GM19023 (cell line): ENCODE measurements around the gene PPP1R8.
"Not testable (repeated sequence)": the region's sequence is repeated elsewhere in the genome, so short reads cannot be mapped to it uniquely, and the experiment has no call there.

Experiments used
- ATAC-seq: cut with Tn5 transposase; IDR thresholded peaks from one replicate; pipeline ENCODE4 v1.9.1; 2021; ENCODE audit warnings: mild to moderate bottlenecking, moderate library complexity; ENCODE audit not compliant: unreplicated experiment

PPP1R8 gene

DNA sequence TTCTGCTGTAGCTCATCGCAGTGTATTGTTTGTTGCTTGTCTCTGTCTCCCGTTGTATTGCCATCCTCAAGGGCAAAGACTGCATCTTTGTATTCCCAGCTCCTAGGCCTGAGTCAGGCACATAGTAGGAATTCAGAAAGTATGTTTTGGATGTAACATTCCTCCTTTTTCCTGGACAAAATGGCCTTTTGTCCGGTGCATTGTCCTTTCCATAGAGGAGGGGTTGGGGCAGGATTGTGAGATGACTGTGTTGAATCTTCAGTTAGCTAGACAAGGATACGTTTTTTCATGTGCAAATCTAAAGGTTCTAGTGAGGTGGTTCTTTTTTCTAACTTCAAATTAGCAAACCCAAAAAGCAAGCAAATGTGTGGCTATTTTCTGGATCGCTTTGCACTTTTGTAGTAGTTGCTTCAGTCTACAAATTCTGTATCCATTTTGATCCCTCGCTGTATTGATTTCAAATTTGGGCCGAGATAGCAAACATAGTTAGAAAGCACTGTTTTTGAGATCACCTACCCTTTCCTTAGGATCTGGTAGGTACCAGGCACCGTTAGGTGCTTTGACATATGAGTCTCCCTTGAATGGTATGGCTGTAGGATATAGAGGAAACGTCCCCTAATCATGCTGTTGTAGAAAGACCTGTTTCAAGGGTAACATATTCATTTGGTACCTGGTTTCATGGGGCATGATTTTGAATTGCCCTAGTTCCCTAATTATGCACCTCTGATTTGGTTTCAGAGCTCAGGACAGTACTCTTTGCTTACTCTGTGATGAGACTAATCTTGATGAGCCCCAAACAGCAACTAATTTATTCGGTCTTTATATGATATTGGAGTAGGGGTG, 1.2 kb downstream of the PPP1R8 start:
- ATAC-seq = no peak

DNA sequence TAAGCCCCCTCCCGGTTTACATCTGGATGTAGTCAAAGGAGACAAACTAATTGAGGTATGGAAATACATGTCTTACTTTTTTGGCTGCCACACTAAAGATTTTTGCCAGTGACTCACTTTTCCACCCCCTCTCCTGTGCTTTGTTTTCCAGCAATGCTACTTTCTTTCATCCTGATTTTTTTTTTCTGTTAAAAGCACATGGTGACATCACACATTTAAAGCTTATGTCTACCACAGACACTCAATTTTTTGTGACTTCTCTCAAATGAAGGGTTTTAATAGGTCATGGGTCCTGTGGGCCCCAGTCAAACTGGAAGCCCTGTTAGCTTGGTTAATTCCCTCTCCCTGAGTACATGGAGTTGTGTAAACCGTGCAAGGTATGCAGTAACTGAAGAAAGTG, 2.2 kb downstream of the PPP1R8 start:
- no peak for ATAC-seq

DNA sequence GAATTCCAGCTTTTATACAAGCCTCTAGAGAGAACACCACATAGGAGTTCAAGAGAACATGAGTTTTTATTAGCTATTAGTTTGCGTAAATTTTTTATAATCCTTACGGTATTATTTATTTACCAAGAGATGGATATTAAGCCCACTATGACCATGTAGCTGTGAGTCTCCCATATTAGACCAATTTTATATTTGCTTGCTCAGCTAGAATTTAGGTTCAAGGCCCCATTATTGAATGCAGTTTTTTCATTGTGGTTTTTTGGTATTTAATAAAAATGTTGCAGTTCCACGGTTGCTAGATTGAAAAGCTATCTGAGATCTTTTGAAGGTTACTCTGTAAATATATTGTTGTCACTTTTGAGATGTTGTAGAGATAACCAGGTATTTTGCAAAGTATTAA, 2.9 kb downstream of the PPP1R8 start:
- no peak for ATAC-seq

DNA sequence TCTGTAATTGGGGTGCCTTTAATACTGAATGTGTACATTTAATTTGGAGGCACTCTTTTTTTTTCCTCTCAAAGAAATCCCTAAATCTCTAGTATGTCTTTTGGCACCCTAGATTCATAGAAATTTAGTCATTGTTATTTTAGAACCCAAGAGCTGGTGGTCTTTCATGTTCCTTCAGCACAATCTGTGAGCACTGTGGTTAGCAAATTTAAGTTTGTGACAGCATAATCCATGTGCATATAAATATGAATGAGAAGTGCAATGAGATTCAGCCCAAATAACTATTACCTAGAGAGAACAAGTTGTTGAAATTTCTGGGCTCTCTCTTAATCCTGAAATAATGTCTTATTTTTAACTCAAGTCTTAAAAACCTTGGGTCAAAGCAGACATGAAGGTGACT, 4.5 kb downstream of the PPP1R8 start:
- ATAC-seq = no peak

- ATAC-seq = no peak
Measured at GRCh38 chr1:27835501-27835900, 4.9 kb downstream of the PPP1R8 start.

DNA sequence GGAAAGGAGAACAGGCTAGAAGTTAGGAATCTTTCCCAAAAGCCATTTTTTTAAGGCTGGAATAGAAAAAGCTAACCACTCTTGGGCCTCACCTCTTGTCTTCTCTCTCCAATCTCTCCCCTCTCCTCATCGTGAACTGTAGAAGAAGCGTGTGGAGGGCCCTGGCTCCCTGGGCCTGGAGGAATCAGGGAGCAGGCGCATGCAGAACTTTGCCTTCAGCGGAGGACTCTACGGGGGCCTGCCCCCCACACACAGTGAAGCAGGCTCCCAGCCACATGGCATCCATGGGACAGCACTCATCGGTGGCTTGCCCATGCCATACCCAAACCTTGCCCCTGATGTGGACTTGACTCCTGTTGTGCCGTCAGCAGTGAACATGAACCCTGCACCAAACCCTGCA, 19.4 kb downstream of the PPP1R8 start:
- no peak for ATAC-seq

DNA sequence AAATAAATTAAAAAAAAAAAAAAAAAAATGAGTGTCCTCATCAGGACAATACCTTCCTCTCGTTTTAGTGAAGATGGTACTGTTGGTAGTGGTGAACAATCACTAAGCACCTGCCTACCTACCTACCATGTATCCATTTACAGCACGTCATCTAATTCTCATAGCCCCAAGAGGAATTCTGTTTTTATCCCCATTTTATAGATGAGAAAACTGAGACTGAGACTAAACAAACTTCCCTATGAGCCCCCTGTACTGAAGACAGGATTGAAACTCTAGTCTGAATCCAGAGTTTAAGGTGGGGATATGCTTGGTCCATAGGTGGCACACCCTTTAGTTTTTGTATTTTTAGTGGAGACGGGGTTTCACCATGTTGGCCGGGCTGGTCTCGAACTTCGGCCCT, 24.5 kb downstream of the PPP1R8 start:
- no peak for ATAC-seq

DNA sequence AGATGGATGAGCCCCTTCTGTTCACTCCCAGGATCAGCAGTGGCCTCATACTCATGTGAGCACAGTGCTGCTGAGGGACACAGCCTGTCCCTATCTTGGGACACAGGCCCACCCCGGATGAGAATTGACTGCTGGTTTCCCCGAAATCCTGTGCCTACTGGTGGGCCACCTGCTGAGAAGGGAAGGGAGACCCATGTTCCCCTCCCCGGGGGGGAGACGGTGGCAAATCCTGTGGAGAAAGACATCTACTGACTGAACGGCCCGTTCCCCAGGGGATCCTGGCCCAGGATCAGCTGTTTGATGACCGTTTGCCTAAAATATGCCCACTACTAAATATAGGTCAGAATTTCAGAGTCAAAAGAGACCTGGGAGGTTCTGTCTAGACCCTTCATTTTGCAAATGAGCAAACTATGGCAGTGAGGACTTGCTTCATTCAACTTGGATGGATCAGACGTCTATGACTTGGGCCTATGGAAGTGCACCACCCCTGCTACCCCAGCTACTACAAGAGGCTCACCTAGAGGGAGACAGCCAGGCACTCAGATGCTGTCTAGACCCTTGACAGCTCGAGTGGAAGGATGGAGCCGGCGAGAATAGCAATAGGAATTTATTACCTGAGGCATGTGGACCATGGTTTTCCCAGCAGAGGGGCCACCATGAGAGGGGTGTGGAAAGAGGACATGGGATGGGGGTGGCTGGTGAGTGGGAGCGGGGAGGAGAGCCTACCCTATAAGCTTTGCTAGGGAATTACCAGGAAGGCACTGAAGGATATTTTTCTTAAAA, 26.2 kb downstream of the PPP1R8 start:
- no peak for ATAC-seq

- ATAC-seq = not testable (repeated sequence)
Measured at GRCh38 chr1:27857552-27857951, 27.0 kb downstream of the PPP1R8 start.

GRCh38 chr1:27858072-27858948, 27.7 kb downstream of the PPP1R8 start:
- peak; percentile 70 for ATAC-seq

DNA sequence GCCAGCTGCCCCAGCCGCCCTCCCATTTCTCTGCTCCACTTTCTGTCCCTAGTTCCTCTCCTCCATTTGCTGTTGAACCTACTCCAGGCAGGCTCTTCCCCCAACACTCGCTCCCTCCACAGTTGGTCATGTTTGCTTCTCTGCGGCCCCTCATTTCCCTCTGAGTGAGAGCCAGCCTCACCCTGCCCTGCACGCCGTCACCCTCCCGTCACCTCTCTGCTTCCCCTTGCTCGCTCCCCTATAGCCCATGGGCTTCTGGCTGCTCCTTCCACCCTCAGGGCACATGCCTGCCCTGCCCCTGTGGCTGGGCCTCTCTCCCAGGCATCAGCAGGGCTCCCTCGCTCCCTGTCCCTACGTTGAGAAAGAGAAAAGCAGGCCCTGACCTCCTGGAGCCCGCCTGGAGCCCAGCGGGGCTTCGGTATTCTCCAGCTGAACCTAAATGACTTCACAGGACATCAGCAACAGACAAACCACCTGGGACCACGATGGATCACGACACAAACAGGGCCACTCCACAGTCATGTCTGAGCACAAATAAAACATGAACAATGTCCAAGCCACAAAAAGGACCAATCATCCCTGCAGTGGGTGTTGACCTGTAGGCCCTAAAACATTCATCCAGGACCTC, 28.5 kb downstream of the PPP1R8 start:
- no peak for ATAC-seq

GRCh38 chr1:27861436-27861835, 30.9 kb downstream of the PPP1R8 start:
- ATAC-seq = no peak

DNA sequence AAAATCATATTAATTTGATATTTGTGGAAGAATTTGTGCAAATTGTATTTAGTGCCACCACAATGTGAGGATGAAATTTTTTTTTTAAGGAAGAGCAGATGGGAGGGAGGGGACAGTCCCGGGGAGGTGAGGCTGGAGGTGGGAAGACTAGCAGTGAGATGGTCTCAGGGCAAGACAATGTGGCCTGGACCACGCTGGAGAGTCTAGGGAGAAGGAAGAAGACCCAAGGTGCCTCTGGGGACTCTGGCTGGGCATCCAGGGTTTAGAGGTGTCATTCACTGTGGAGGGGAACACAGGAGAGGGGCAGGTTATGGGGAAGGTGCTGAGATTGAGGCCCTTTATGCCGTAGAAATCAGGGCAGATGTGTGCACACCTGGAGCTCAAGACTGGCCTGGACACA, 31.4 kb downstream of the PPP1R8 start:
- ATAC-seq = no peak

- no peak for ATAC-seq
Measured at GRCh38 chr1:27862671-27863537, 32.3 kb downstream of the PPP1R8 start.

- no peak for ATAC-seq
Measured at GRCh38 chr1:27863538-27863915, 32.9 kb downstream of the PPP1R8 start.

GRCh38 chr1:27864264-27864895, 33.8 kb downstream of the PPP1R8 start:
- ATAC-seq = no peak

DNA sequence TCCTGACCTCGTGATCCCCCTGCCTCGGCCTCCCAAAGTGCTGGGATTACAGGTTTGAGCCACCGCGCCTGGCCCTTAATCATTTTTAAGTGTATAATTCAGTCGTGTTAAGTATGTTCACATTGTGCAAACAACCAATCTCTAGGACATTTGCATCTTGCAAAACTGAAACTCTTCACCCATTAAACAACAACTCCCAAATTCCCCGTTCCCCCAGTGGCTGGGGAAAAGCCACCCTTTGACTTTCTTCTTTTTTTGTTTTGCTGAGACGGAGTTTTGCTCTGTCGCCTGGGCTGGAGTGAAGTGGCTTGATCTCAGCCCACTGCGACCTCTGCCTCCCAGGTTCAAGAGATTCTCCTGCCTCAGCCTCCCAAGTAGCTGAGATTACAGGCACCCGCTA, 35.2 kb downstream of the PPP1R8 start:
- ATAC-seq = no peak

DNA sequence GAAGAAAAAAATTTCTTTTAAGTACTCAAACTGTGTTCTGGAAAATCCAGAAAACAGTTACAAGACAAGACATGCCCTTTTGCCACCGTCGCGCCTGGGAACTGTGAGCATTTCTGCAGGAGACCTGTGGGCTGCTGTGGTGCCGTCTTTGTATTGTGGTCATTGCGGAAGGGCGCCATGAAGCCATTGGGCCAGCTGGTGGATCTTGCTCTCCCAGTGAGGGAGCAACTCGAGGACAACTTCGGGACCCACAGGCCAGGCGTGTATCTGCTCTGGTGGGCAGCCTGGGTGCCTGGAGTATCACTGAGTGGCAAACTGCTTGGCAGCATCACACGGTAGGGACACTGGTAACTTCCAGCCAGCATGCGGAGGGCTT, 38.0 kb downstream of the PPP1R8 start:
- no peak for ATAC-seq

GRCh38 chr1:27868932-27869718, 38.5 kb downstream of the PPP1R8 start:
- no peak for ATAC-seq
